ENCODE data around the gene CABP7.

CABP7 gene

DNA sequence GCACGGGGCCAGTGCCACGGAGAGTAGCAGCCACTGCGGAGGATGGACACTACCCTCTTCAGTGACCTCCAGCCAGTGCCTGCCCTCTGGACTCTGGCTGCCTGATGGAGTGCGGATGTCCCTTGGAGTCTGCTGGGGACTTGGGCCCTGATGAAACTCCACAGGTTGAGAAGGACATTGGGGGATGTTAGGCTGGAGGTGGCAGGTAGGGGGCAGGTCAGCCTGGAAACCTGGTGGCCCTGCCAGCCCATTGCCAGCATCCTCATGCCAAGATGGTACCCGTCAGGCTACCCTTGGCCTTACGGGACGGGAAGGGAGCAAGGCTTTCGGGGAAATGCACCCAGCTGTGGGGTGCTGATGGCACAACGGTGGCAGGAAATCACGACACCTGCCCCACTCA lies 4.0 kb downstream of the CABP7 start:
- no peak for DNase-seq

DNA sequence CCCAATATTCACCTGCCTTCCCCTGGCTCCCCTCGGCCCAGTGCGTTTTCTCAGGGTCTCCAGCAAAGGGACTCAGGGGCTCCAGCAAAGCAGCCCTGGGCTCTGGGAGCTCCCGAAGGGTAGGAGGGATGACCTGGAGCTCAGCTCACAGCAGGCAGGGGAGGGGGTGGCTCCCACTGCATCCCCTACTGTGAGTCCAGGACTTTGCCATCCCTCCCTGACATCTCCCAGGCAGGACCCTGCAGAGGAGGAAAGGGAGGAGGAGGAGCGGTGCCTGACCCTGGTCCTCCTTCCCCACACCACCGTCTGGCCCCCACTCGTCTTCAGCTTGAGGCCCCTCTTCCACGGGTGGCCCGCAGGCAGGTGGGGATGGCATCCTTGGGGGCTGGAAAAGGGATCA lies 5.0 kb downstream of the CABP7 start:
- no peak for DNase-seq

DNA sequence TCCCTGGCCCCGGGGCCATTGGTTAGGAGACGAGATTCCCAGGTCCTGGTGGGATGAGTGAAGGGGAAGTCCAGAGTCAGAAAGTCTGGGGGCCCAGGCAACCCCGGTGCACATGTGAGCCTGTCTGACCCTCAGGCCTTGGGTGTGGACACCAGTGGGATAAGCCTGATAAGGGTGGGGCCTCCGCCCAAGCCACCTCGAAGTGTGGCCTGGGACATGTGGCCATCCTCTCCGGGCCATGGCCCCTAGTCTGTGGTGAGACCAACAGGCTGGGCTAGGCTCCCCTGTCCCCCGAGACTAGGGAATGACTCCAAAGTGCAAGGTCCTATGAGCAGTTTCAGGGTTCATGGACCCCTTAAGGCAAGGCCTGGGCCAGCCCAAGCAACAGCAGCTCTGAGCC lies 6.3 kb downstream of the CABP7 start:
- no peak for DNase-seq

DNA sequence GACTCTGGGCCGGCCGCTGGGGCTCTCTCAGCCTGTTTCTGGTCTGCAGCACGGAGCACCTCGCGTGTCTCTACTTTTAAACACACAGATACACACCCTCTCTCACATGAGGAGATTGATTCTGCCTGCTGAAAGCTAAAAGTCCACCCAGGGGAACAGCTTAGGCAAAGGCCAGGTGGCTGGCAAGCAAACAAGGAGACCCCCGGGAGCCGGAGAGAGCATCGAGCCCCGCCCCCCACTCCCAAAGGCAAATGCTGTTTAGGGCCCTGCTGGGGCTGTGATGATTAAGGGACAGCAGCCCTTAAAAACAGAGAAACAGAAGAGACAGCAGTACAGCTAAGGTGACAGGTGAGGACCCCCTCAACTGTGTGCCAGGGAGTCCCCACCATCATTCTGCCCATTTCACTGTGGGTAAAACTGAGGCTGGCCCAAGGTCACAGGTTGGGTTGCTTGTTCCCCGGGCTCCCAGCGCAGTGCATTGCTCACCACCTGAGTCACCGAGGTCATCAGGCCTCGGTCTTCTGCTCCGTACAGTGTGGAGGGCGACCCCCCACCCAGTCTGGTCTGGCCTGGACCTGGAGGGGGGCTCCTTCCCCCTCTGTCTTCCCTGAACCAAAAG lies 6.8 kb downstream of the CABP7 start:
- DNase-seq, result no peak

DNA sequence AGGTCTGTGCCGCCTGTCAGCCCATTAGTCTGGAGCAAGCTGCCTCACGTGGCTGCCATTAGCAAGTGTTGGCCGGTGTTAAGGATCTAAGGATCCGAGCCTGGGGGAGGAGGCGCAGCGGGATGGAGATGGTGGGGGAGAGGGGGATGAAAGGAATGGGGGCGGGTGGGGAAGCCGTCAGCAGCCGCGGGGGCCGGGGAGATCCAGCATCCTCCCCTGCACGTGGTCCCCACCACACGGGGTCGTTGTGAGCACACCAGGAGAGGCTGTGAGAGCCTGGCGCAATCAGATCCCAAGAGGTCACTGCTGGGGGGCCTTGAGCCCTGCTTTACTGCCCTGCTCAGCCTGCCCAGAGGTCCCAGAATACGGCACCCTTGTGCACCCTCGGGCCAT lies 7.3 kb downstream of the CABP7 start:
- no peak for DNase-seq

DNA sequence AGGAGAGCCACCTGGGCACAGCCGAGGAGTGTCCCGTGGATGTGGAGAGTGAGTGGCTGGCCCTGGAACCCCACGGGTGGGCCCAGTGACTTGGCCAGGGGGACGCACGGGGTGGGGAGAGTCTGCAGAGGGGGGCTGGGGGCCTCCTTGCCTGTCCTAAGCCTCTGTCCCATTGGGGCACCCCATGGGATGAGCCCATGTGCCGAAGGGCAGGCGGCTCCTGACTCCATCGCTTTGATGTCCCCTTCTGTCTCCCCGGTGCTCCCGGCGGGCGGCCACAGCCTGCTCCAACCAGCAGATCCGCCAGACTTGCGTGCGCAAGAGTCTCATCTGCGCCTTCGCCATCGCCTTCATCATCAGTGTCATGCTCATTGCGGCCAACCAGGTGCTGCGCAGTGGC lies 9.4 kb downstream of the CABP7 start:
- DNase-seq, result no peak

DNA sequence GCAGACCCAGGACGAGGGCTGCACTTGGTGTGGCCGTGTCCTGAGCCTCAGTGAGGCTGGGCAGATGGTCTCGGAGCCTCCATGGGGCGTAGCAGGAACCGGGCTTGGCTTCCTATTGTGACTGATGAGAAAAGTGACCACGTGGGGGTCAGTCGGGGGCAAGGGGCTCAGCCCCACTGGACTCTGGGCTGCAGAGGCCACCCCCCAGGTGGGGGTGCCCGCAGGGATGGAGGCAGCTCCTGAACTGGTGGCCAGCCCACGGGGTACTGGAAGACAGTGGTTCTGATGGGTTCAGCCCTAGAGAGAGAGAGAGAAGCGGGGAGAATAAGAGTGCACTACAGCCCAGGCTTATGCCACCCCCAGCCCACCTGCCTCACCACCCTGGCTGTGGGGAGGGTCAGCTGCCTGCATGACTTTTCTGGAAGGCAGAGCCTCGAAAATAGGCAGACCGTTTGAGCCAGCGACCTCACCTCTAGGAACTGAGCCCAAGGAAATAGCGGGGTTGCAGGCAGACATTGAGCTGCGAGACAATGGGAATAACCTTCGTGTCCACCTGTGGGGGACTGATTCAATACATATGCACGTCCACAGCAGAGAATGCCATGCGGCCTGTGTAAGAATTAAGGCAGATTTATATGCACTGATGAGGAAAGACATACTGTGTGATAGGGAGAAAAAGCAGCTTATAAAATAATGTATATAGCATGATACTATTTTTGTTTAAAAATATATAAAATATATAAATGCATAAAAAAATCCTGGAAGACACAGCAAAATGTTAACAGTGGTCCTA lies 11.5 kb downstream of the CABP7 start:
- DNase-seq, result no peak

DNA sequence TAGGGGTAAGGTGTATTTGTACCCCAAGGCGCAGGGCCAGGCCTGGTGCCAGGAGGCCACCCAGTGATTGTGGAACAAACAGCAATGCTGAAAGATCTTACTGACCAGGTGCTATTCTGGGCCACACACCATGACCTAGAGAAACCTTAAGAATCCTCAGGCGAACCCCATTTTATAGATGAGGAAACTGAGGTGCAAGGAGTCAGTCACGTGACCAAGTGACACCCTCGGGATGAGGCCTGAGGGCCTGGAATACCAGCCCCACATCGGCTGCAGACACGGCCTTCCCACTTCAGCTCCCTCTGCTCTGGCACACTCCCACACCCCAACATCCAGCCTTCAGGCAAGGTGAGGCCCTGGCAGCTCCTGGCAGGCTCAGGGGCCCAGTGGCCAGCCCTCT lies 13.1 kb downstream of the CABP7 start:
- no peak for DNase-seq

DNA sequence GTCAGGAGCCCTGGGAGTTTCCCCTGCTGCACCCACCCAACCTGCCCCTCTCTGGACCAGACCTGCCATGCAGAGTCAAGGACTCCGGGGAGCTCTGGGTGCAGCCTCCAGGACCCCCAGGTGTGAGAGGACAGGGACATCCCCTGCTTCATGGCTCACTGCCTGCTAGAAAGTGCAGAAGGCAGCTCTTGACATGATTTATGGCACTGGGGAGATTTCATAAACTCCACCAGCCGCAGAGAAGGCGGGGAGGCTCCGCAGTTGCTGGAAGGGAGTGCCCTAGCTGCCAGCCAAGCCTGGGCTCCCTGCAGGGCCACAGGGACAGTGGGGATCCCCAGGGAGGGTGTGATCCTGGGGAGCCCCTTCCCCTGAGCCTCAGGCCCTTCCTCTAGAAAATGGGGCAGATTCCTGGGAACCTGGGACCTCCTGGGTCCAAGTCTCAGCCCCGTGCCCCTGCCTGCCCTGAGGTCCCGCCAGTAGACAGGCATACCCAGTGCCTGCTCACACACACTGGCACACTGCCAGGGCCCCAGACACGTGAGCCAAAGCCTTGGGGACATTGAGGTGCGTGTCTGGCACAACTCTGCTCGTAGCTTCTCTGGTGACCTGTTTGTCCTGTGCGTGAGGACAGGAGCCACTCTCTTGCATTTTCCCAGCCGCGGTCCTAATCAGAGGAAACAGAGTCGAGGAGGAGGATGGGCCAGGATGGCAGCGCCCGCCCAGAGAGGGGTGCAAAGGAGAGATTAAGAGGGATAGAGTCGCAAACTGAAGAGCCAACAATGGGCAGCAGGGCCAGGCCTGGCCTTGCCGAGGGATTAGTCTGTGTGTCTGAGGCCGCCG lies 13.8 kb downstream of the CABP7 start:
- no peak for DNase-seq

DNA sequence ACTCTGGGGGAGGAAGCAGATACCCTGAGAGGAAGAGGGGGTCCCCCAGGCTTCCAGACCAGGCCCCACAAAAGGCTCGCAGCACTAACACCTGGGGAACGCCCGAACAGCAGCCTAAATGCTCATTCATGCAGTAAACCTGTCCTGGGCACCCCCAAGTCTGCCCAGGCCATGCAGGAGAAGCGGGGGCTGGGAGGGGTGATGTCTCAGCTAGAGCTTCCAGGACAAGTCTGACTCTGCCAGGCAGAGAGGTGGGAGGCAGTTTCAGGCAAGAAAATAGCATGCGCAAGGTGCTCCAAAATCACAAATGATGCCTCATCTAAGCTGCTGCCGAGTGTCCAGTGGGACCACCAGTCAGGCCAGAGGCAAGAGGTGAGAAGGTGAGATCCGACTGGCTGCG lies 14.6 kb downstream of the CABP7 start:
- no peak for DNase-seq

DNA sequence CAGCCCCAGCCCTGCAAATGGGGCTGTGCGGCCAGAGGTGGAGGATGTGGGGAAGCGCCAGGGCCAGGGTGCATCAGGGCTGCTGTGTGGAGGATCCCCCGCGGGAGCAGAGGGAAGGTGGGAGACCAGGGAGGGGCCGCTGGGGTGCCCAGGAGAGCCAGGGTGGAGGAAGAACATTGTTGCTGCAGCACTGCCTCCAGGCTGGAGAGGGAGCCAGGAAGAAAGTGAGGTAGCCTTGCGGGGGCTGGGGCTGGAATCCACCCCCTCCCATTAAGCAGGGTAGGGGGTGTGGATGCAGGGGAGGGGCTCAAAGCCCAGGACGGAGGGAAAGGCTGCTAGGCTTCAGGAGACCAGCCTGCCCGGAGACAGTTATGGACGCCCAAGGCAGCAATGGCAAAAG lies 15.0 kb downstream of the CABP7 start:
- no peak for DNase-seq

DNA sequence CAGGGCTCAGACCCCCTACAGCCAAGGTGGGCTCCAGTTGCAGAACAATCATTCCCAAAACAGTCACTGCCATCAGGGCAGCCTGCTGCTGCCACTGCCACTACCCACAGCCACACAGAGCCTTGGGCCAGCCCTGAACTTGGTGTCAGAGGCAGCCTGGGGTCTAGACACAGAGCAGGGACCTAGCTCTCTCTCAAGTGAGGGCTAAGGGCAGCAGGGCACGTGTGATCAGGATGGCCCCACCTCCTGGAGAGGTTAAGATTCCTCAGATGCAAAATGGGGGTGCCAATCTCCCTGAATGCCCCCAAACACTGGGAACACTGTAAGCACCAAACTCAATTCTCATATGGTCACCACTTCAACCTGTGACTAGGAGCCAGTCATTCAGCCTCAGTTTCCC lies 15.6 kb downstream of the CABP7 start:
- DNase-seq, result no peak

DNA sequence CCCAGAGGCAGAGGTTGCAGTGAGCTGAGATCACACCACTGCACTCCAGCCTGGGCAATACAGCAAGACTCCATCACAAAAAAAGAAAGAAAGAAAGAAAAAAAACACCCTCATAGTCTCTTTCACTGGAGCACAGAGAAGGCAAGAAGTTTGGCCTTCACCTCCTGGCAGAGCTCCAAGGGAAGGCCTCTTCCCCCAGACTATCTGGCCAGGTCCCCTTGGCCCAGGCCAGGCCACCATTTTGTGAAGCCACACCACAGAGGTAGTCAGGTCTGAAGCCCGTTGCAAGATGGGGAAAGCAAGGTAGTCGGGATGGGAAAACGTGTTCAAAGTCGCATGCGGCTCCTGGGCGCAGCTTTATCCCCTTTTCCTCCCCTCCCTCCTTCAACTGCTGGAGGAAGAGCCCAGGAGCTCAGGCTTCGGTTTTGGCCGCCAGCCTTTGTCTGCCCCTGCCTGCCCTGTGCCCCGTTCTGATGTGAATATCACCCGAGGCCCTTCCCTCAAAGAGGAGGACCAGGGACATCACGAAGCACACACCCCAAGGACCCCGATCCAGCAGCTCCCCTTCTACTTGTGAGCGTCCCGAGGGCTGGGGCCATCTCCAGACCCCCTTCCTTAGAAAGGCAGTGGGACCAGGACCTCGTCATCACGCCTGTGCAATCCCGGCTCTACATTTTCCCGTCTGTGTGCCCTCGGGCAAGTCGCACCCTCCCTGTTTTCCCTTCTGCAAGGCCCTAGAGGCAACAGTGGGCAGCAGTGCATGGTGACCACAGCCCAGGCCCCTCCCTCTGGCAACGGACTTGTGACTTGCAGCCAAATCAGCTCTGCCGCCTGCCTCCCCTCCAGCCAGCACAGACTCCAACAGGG lies 17.7 kb downstream of the CABP7 start:
- DNase-seq, result peak; percentile 17

DNA sequence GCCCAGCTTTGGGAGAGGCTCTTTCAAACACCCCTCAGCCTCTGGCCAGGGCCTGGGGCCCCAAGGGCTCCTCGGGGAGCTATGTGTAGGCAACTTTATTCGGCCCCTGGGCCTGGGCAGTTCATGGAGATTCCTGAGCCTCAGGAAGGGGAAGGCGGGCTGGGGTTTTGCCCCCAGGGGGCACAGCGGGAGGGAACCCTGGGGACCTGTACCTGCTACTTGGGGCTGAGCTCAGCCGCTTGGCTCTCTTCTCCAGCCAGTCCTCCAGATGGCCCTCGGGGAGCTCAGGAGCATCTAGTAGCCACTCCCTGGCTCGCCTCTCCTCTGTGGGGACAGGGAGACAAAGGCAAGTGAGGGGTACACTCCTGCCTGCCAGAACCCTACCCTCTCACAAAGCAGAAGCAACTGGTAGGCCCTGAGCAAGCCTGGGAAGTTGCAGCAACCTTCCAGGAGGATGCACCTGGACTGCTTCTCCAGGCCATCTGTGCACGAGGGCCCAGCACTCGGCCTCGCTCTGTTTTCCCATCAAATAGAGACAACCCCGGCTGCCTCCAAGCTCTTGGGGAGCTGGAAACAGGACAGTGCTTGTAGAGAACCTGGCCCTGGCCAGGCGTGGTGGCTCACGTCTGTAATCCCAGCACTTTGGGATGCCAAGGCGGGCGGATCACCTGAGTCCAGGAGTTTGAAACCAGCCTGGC lies 18.5 kb downstream of the CABP7 start:
- no peak for DNase-seq

DNA sequence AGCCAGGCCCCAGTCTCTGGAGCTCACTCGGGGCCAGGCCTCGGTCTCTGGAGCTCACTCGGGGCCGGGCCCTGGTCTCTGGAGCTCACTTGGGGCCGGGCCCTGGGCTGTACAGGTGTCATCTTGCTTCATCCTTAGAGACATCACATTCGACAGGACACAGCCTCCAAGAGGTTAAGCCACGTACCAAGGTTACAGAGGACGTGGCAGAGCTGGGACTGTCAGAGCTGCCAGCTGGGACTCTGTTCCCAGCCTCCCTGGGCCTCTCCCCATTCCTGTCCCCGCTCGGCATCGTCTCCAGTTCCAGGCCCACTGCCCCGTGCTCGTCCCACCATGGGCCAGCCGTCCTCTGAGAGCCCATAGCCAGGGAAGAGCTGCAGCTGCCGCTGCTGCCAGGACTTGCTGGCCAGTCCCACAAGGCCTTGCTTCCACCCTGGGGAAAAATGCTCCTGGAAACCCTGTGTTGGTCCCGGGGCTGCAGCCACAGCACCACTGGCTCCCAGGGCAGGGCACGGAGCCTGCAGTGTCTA lies 19.6 kb downstream of the CABP7 start:
- DNase-seq, result no peak

DNA sequence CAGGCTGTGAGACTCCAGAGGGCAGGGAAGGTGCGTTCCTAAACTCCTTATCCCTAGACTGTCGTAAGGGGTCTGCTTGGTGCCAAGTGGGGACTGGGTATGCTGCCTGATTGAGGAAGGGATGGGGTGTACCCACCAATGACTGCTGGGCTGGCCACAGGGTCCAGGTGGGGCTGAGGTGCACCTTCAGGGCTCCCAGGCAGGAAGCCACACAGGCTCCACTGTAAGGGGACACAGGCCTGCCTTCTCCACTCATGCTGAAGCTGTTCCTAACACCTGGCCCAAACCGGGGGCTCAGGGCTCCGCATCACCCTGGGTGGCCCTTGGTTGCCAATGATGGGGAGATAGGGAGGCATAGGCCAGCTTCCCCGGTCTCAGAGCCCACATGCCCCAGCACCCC lies 20.4 kb downstream of the CABP7 start:
- DNase-seq, result no peak

DNA sequence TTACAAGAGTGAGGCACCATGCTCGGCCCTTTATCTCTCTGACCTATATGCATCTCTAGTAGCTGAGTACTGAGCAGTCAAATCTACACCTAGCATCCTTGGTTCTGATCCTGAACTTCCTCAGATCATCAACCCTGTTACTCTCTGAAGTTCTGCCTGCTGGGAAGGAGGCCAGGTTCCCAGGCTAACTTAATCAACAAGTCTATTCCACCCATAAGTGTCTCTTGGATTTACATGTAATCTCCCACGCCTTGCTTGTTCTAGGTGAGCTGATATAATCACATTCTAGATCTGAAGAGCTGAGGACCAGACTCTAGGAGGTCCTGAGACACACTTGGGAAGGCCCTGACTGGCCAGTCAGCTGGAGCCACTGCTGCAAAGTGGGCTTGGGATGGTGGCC lies 22.1 kb downstream of the CABP7 start:
- no peak for DNase-seq

DNA sequence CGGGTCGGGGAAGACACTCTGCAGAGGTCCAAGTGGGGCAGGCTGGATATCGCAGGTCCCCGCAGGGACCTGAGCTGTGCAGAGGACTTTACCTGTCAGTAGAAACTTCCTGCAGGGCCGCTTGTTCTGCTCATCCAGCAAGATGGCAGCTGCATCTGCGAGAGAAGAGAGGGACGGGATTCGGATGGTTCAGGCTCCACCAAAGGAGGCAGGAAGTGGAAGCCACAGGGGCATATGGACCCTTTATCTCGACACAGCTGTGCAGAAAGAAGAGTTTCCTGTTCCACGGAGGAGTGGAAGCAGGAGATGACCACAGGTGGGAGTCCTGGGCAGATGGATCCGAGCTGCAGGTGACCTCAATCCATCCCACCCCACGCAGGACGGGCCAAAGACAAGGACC lies 22.5 kb downstream of the CABP7 start:
- DNase-seq, result no peak

DNA sequence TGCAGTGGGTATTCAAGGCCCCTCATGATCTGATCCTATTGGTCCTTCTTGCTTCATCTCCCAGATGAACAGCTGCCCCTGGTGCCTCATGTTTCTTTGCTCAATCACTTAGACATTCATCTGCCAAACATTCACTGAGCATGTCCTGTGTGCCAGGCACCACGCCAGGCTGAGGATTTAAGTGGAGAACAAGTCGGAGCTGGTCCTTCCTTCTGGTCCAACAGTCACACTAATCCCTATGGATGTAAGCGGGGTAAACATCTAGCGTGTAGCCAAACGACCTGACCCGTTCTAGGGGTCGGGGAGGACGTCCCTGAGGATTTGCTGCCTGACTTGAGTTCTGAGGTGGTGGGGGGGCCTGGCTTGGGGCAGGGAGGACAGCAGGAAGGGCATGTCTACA lies 25.1 kb downstream of the CABP7 start:
- peak; percentile 35 for DNase-seq

DNA sequence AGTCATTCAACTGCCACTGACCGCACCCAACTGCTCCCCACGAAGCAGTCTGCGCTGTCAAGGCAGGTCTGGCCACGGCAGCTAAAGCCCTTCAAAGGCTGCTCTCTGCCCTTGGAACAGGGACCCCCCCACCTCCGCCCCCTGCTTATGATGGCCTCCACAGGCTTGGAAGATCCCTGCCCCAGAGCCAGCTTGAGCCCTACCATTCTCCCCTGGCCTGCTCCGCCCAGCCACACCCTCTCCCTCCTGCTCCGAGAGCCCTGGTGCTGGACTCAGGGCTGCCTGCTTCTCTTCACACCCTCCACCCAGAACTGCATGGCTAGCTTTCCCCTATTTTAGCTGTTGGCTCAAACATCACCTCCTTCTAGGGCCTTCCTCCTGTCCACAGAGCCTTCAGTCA lies 28.0 kb downstream of the CABP7 start:
- DNase-seq, result no peak

DNA sequence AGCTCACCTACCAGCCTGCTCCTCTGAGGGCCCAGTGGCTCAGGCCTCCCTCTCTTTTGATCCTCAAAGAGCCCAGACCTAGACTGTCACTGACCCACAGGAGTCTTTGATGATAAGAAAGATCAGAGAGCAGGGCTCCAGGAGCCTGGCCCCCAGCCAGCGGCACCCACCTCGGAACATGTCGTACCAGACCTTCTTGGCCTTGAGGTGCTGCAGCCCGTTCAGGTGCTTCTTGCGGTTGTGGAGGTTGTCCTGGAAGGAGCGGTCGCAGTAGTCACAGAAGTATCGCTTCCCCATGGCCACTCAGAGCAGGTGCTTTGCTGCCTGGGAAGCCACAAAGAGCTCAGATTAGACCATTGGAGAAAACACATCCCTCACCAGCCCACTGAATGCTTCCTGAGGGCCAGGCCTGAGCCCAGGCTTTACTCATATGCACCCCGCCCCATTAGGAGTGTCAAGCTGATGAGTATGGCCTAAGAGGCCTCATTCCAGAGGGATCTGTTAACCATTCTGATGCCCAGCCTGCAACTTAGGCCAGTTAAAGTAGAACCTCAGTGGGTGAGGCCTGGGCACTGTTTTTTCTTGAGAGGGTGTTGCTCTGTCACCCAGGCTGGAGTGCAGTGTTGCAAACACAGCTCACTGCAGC lies 28.6 kb downstream of the CABP7 start:
- DNase-seq, result no peak

DNA sequence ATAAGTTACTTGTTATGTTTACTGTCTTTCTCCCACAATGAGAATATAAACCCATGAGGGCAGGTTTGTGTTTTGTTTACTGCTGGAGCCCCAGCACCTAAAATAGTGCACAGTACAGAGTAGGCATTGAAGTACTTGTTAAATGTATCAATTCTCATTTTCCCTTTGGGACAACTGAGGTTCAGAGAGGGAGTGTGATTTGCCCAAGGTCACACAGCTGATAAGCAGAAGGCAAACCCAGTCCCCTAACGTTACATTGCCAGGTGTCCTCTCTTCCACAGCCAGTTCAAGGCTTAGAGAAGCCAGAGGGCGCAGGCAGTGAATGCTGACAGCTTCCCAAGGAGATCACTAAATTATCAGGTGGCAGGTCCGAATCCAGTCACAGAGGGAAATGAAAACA lies 30.2 kb downstream of the CABP7 start:
- no peak for DNase-seq
